NK-92 treated with Interleukin-12 subunit alpha and Interleukin-12 subunit beta, amount 100 ng/mL, for 24 hours (cell line): Measurements from ENCODE around the gene DOK1.

Source experiments
- DNase-seq: peaks from one replicate; lab custom pipeline; 2025; lab: John Stamatoyannopoulos, UW

Gene DOK1

GRCh38 chr2:74602586-74603281 lies 48.2 kb downstream of the DOK1 start:
- no peak for DNase-seq

- no peak for DNase-seq
Observed at GRCh38 chr2:74603282-74604000, 48.9 kb downstream of the DOK1 start.

- no peak for DNase-seq
Observed at GRCh38 chr2:74606927-74607326, 52.4 kb downstream of the DOK1 start.
